ENCODE measurements around the gene UBL4A.

Gene UBL4A

DNA sequence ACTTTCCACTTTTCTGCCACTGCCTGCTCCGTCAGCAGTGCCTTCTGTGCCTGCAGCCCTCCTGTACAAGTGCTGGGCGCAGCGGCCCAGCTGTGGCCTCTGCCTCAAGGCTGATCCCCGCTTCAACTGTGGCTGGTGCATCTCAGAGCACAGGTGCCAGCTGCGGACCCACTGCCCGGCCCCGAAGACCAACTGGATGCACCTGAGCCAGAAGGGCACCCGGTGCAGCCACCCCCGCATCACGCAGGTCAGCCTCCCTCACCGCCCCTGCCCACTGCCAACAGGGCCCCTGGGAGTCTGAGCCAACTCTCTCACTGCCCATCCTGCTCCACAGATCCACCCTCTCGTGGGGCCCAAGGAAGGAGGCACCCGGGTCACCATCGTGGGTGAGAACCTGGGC, 20.8 kb downstream of the UBL4A start:
- no peak for ATAC-seq
- H3K4me1 Mint-ChIP-seq = peaks cover 11% of the 10 kb centered on the region
- peaks cover 64% of the 10 kb centered on the region for H3K36me3 Mint-ChIP-seq
- no peaks in the 10 kb centered on the region for H3K9me3 Mint-ChIP-seq
- no peak for DNase-seq (ENCODE audit: low spot score in 2 of 2)
- no peak overlapping the region for H3K27ac Mint-ChIP-seq
- no peak overlapping the region for H3K4me3 Mint-ChIP-seq

DNA sequence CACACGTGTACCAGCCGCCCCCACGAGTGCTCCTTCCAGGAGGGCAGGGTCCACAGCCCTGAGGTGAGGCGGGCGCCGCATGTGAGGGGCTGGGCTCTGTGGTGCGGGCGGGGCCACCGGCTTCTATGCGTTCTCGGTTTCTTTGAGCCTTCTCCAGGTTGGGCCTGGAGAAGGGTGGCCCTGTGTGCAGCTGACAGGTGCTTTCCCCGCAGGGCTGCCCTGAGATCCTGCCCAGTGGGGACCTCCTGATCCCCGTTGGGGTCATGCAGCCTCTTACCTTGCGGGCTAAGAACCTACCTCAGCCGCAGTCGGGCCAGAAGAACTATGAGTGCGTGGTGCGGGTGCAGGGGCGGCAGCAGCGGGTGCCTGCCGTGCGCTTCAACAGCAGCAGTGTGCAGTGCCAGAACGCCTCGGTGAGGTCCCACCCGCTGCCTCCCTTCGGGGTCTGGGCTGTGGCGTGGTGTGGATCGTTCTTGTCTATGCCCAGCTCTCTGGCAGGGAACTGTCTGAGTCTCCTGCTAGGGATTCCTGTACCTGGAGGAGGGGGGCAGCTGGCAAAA, 21.5 kb downstream of the UBL4A start:
- Mint-ChIP-seq H3K27ac (no peak overlapping the region), H3K4me1 (peaks cover 16% of the 10 kb centered on the region), H3K4me3 (no peak overlapping the region), H3K9me3 (no peaks in the 10 kb centered on the region), H3K36me3 (peaks cover 61% of the 10 kb centered on the region)
- DNase-seq (ENCODE audit: low spot score in 2 of 2) = no peak
- no peak for ATAC-seq

DNA sequence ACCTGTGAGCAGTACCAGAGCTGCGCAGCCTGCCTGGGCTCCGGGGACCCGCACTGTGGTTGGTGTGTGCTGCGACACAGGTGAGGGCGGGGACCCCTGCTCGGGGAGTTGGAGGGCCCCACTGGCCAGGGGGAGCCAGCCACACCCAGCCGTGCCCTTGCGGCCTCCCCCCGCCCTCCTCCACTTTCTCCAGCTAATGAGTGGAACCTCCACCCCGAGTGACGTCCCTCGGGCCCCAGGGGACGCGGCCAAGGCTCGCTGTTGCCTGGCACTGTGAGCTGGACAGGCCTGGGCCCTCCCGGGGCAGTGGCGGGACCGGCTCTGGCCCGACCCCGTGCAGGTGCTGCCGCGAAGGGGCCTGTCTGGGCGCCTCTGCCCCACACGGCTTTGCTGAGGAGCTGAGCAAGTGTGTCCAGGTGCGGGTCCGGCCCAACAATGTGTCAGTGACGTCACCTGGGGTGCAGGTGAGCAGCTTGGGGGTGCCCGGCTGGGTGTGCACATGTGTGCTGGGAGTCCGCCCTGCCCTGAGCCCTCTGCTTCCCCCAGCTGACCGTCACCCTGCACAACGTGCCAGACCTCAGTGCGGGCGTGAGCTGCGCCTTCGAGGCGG, 22.7 kb downstream of the UBL4A start:
- Mint-ChIP-seq H3K4me3 (no peak overlapping the region), H3K9me3 (no peaks in the 10 kb centered on the region), H3K27ac (no peak overlapping the region), H3K36me3 (peaks cover 49% of the 10 kb centered on the region), H3K4me1 (peaks cover 24% of the 10 kb centered on the region)
- DNase-seq (ENCODE audit: low spot score in 2 of 2) = no peak
- ATAC-seq = no peak

DNA sequence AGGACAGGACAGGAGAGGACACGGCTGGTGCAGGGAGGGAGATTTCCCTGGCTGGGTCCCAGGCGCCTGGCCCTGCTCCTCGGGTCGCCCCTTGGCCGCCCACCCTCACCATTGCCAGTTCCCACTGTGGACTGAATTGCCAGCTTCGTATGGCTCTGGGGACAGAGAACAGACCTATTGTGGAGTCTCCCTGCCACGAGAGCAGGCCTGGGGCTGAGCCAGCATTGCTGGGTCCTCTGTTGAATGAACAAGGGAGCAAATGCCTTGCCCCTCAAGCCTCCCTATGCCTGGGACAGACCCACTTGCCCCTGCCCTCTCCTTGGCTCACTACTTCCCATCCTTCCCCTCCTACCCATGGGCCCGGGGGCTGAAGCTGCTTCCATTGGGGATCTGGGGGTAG, 24.0 kb downstream of the UBL4A start:
- Mint-ChIP-seq H3K4me3 (no peak overlapping the region), H3K27ac (no peak overlapping the region), H3K4me1 (peaks cover 26% of the 10 kb centered on the region), H3K36me3 (peaks cover 46% of the 10 kb centered on the region), H3K9me3 (no peaks in the 10 kb centered on the region)
- ATAC-seq (no peak), DNase-seq (ENCODE audit: low spot score in 2 of 2) (no peak)

DNA sequence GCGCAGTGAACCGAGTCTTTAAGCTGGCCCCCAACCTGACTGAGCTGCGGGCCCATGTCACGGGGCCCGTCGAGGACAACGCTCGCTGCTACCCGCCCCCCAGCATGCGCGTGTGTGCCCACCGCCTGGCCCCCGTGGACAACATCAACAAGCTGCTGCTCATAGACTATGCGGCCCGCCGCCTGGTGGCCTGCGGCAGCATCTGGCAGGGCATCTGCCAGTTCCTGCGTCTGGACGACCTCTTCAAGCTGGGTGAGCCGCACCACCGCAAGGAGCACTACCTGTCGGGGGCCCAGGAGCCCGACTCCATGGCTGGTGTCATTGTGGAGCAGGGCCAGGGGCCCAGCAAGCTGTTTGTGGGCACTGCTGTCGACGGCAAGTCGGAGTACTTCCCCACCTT, 26.1 kb downstream of the UBL4A start:
- H3K4me1 Mint-ChIP-seq = peaks cover 30% of the 10 kb centered on the region
- H3K36me3 Mint-ChIP-seq = peaks cover 39% of the 10 kb centered on the region
- H3K9me3 Mint-ChIP-seq = no peaks in the 10 kb centered on the region
- H3K4me3 Mint-ChIP-seq = peak overlapping the region; percentile 76
- DNase-seq (ENCODE audit: low spot score in 2 of 2) (no peak), ATAC-seq (no peak)
- H3K27ac Mint-ChIP-seq = no peak overlapping the region

DNA sequence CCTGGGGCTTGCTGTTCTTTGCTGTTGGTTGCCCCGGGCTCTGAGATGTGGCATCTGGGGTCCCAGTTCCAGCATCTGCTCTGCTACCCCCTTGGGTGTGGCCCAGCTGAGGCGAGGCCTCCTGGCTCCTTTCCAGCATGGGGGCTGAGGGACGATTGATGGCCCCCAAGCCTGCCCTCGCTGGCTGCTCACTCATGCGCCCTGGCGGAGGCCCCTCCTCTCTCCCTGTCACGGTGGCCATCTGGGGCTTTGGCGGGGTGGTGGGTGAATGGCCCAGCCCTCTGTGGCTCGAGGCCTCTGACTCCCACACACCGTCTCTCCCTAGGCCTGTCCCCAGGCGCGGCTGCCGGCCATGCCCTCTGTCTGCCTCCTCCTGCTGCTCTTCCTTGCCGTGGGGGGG, 26.6 kb downstream of the UBL4A start:
- H3K9me3 Mint-ChIP-seq = no peaks in the 10 kb centered on the region
- DNase-seq (ENCODE audit: low spot score in 2 of 2) (no peak), ATAC-seq (no peak)
- peaks cover 30% of the 10 kb centered on the region for H3K4me1 Mint-ChIP-seq
- H3K4me3 Mint-ChIP-seq = peak overlapping the region; percentile 76
- H3K27ac Mint-ChIP-seq = no peak overlapping the region
- H3K36me3 Mint-ChIP-seq = peaks cover 36% of the 10 kb centered on the region

DNA sequence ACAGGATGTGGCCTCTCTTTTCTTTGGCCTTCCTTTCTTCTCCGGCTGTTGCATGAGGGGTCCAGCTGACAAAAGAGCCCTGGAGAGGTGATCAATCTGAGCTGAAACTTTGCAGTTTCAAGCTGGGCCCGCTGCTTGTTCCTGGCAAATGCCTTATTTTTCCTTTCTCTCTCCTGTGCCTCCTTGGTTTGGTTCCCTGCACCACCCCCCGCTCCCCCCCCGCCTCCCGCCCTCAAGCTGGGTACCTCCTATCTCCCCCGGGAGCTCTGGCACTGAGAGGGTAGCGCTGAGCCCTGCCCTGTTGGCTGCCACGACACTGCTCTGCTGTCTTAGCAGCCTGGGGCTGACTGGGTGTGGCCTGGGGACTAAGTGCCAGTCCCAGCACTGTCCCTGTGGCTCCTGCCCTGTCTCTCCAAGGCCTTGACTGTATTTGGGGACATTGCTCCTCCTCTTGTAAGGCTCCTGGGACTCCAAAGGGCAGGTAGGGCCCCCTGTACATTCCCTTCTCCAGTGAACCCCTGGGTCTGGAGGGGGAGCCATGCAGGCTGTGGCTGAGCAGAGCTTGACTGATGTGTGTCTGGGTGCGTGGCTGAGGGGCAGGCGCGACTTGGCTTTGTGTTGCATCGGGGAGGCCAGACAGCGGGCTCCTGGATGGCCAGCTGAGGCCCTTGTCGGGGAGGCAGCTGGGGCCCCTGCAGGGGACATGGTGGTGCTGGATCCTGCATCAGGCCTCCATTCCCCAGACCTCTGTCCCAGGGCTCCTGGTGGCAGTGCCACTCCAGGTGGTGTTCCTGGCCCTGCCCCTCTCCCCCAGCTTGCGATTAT, 27.2 kb downstream of the UBL4A start:
- ATAC-seq (peak; percentile 62), DNase-seq (ENCODE audit: low spot score in 2 of 2) (no peak)

DNA sequence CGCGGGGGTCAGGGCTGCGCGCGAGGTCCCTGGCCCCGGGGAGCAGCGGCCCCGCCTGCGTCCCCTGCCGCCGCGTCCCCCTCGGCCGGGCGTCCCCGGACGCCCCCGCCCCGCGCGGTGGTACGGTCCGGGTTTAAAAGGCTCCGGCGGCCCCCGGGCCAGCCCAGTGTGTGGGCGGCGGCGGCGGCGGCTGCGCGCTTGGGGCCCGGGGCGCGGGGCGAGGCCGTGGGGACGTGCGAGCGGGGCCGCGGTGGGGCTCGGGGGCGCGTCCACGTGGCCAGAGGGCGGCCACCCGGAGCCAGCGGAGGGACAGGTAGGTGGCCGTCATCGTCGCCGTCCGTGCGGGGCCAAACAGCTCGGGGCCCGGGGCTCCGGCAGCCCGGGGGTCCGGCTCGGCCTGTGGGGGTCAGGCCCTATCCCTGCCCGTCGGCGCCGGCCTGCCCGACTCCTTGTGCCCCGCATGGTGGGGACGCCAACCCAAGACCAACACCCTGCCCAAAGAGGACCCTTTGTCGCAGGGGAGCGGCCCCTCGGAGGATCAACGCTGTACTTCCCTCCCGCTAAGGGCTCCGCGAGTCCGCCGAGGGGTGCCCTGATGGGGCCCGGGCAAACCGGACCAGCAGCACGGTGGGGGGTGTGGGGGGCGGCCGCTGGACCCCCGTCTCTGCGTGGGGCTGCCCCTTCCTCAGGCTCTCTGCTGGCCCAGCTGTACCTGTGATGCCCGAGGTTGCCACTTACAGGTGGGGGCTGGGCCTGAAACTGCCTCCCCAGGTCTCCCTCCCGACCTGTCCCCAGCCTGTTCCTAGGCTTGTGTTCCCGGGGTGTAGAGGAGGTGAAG, 28.1 kb downstream of the UBL4A start, which contains the start of gene PLXNA3:
Gene PLXNA3 (plus strand): TSS at position 166 of the 838 bp plus-strand sequence. CDS start 1,903 bp downstream, outside the sequence.
- ATAC-seq = peak; percentile 83
- peaks cover 41% of the 10 kb centered on the region for H3K36me3 Mint-ChIP-seq
- H3K9me3 Mint-ChIP-seq = no peaks in the 10 kb centered on the region

More for the DNA sequence above, 27.2 kb downstream of the UBL4A start:
- peak overlapping the region; percentile 71 for H3K27ac Mint-ChIP-seq
- no peaks in the 10 kb centered on the region for H3K9me3 Mint-ChIP-seq
- peaks cover 30% of the 10 kb centered on the region for H3K4me1 Mint-ChIP-seq
- peak overlapping the region; percentile 76 for H3K4me3 Mint-ChIP-seq
- H3K36me3 Mint-ChIP-seq = peaks cover 36% of the 10 kb centered on the region

DNA sequence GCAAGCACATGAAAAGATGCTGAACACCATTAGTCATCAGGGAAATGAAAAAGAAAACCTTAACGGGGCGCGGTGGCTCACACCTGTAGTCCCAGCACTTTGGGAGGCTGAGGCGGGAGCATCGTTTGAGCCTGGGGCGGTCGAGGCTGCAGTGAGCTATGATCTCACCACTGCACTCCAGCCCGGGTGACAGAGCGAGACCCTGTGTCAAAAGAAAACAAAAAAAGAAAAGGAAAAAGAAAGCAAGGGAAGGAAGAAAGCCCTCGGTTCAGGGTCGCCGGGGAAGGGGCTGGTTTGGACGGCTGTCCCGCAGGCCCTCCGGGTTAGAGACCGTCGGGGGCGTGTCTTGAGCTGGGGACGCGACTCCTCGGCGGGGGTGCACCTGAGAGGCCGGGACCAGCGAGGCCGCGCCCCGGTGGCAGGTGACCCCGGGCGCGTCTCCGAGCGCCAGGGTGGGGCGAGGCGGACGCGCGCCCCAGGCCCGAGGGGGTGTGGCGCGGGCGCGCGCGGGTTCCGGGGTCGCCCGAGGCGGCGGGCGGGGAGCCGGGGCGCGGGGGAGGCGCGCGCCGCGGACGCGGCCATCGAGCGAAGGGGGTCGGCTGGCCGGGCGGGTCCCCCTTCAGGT, 28.8 kb downstream of the UBL4A start:
- H3K4me3 Mint-ChIP-seq = peak overlapping the region; percentile 89
- peaks cover 38% of the 10 kb centered on the region for H3K36me3 Mint-ChIP-seq
- DNase-seq (ENCODE audit: low spot score in 2 of 2) (no peak), ATAC-seq (peak; percentile 76)
- H3K27ac Mint-ChIP-seq = peak overlapping the region; percentile 95
- H3K4me1 Mint-ChIP-seq = peaks cover 30% of the 10 kb centered on the region
- no peaks in the 10 kb centered on the region for H3K9me3 Mint-ChIP-seq

More for the DNA sequence above, 28.1 kb downstream of the UBL4A start, which contains the start of gene PLXNA3:
- Mint-ChIP-seq H3K27ac (peak within 1 kb of the TSS; percentile 95), H3K4me3 (peak within 1 kb of the TSS; percentile 89), H3K4me1 (peaks cover 30% of the 10 kb centered on the region)
- peak; percentile 69 to 83 for DNase-seq (ENCODE audit: low spot score in 2 of 2)

DNA sequence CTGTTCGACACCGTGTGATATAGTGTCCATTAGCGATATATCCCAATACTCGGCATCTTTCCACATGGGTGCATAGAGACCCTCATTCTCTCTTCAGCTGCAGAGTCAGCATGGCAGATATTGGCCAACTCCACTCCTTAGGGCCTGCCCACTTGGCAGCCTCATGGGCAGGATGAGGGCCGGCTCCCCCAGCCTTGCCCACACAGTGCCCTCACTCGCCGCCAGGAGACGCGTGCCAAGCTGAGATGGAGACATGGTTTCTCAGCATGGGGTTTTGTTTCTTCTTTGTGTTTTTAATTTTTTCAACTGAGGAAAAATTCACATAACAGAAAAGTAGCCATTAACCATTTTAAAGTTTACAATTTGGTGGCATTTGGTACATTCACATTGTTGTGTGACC, 33.6 kb downstream of the UBL4A start:
- H3K4me1 Mint-ChIP-seq = peaks cover 6% of the 10 kb centered on the region
- no peaks in the 10 kb centered on the region for H3K9me3 Mint-ChIP-seq
- no peak overlapping the region for H3K27ac Mint-ChIP-seq
- no peak for DNase-seq (ENCODE audit: low spot score in 2 of 2)
- H3K36me3 Mint-ChIP-seq = peaks cover 49% of the 10 kb centered on the region
- no peak for ATAC-seq
- no peak overlapping the region for H3K4me3 Mint-ChIP-seq

DNA sequence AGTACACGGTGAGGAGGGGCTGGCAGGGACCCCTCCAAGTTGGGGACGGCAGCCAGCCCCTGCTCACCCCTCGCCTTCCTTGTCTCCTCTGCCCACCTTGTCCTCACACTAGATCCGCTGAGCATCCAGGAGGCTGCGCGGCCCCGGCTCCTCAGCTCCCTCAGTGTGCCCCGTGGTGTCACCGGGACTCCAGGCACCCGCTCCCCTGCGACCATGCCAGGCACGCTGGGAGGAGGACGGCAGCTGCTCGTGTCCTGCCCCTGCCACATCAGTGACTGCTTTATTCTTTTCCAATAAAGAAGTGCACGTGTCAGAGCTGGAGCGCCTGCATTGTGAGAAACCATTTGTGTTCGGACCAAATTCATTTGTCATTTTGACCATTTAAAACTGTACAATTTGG, 36.1 kb downstream of the UBL4A start:
- DNase-seq (ENCODE audit: low spot score in 2 of 2) (no peak), ATAC-seq (no peak)
- peaks cover 58% of the 10 kb centered on the region for H3K36me3 Mint-ChIP-seq
- no peak overlapping the region for H3K27ac Mint-ChIP-seq
- peaks cover 13% of the 10 kb centered on the region for H3K4me1 Mint-ChIP-seq
- H3K4me3 Mint-ChIP-seq = no peak overlapping the region
- no peaks in the 10 kb centered on the region for H3K9me3 Mint-ChIP-seq

DNA sequence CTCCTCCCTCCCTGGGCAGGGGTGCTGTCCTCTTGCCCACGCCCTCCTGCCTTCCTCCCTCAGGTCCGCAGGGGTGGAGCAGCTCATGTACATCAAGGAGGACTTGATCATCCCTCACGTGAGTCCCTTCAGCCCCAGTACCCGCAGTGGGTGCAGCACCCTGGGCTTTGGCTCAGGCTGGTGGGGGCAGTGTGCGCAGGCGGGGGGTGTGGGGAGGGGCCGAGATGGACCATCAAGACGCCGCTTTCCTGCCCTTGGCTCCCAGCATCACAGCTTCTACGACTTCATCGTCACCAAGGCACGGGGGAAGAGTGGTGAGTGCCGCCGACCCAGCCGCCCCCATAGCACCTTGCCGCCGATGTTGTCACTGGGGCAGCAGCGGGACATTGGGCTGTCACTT, 36.8 kb downstream of the UBL4A start:
- H3K9me3 Mint-ChIP-seq = no peaks in the 10 kb centered on the region
- peaks cover 13% of the 10 kb centered on the region for H3K4me1 Mint-ChIP-seq
- DNase-seq (ENCODE audit: low spot score in 2 of 2) (no peak), ATAC-seq (no peak)
- H3K36me3 Mint-ChIP-seq = peaks cover 58% of the 10 kb centered on the region
- H3K4me3 Mint-ChIP-seq = no peak overlapping the region
- H3K27ac Mint-ChIP-seq = no peak overlapping the region

DNA sequence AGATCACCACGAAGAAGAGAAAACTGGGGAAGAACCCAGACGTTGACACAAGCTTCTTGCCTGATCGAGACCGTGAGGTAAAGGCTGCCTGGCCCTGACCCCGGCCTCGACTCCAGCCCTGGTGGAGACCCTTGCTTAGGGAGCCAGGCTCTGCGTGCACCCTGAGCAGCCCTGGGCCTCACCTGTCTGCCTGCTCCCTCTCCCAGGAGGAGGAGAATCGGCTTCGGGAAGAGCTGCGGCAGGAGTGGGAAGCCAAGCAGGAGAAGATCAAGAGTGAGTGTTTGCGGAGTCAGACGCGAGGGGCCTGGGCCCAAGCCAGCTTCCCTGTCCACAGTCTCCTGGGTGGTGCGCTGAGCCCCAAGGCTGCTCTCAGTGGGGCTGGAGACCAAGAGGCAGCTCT, 37.9 kb downstream of the UBL4A start:
- ATAC-seq (no peak), DNase-seq (ENCODE audit: low spot score in 2 of 2) (no peak)
- peaks cover 15% of the 10 kb centered on the region for H3K4me1 Mint-ChIP-seq
- H3K4me3 Mint-ChIP-seq = no peak overlapping the region
- peaks cover 56% of the 10 kb centered on the region for H3K36me3 Mint-ChIP-seq
- no peak overlapping the region for H3K27ac Mint-ChIP-seq
- H3K9me3 Mint-ChIP-seq = no peaks in the 10 kb centered on the region

DNA sequence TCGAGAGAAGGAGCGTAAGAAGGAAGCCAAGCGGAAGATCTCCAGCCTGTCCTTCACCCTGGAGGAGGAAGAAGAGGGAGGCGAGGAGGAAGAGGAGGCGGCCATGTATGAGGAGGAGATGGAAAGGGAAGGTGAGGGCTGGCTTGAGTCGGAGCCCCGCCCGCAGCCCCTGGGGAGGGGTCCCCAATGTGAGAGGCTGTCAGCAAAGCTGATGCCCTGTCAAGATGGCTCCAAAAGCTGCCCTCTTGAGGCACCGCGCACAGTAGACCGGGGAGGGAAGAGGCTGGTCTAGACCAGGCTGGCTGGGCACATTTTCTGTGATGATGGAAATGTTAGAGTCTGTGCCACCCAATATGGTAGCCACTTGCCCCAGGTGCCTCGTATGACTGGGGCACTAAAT, 40.0 kb downstream of the UBL4A start:
- peak overlapping the region; percentile 81 for H3K27ac Mint-ChIP-seq
- ATAC-seq = no peak
- peaks cover 25% of the 10 kb centered on the region for H3K4me1 Mint-ChIP-seq
- no peak for DNase-seq (ENCODE audit: low spot score in 2 of 2)
- H3K4me3 Mint-ChIP-seq = no peak overlapping the region
- peaks cover 62% of the 10 kb centered on the region for H3K36me3 Mint-ChIP-seq
- no peaks in the 10 kb centered on the region for H3K9me3 Mint-ChIP-seq

DNA sequence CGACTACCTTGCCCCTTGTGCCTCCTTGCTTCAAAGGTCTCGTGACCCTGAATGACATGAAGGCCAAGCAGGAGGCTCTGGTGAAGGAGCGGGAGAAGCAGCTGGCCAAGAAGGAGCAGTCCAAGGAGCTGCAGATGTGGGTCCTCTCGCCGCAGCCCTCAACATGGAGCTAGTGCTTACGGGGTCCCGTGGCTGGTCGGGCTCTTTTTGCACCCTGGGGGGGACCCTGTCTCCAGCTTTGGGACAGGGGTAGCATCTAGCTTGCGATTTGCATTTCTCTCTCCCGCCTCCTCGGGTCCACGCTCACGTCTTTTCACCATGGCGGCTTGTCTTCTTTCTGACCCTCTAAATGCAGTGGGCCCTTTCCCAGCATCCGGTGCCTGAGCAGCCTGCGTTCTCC, 40.6 kb downstream of the UBL4A start:
- Mint-ChIP-seq H3K4me3 (no peak overlapping the region), H3K36me3 (peaks cover 66% of the 10 kb centered on the region), H3K4me1 (peaks cover 27% of the 10 kb centered on the region), H3K27ac (peak overlapping the region; percentile 81), H3K9me3 (no peaks in the 10 kb centered on the region)
- ATAC-seq (no peak), DNase-seq (ENCODE audit: low spot score in 2 of 2) (no peak)
